HepG2 (cell line): ENCODE results near the gene KCNJ5.

ENCODE experiments used
- BRCA1 ChIP-seq: sonication (generic); formaldehyde crosslinking; IDR thresholded peaks from 2 replicates; pipeline ENCODE4 v1.4.0; 2020; ENCODE audit warnings: missing genetic modification reagents
- CSRNP2 ChIP-seq: sonication (generic); formaldehyde crosslinking; conservative IDR thresholded peaks from 2 replicates; pipeline ENCODE4 v1.8.0; 2022; ENCODE audit warnings: low read depth, missing genetic modification reagents
- CTCF ChIP-seq: sonication (generic); formaldehyde crosslinking; IDR thresholded peaks from 2 replicates; pipeline ENCODE4 v1.5.0; 2020; ENCODE audit warnings: mild to moderate bottlenecking, missing genetic modification reagents, moderate library complexity
- ETS1 ChIP-seq: sonication (generic); formaldehyde crosslinking; IDR thresholded peaks from 2 replicates; pipeline ENCODE4 v1.4.0; 2020; ENCODE audit warnings: missing genetic modification reagents
- FOXP4 ChIP-seq: sonication (generic); formaldehyde crosslinking; IDR thresholded peaks from 2 replicates; pipeline ENCODE4 v1.4.0; 2020; ENCODE audit warnings: missing genetic modification reagents
- KDM6A ChIP-seq: IDR thresholded peaks from 2 replicates; pipeline ENCODE4 v1.6.1; 2016; ENCODE audit warnings: low read depth
- MAX ChIP-seq: IDR thresholded peaks from 2 replicates; pipeline ENCODE4 v1.6.1; 2012; ENCODE audit warnings: inconsistent platforms
- MXI1 ChIP-seq: IDR thresholded peaks from 3 replicates; pipeline ENCODE4 v1.6.1; 2012; ENCODE audit warnings: low read depth, low read length, inconsistent platforms, borderline replicate concordance
- NFIC ChIP-seq: IDR thresholded peaks from 2 replicates; pipeline ENCODE4 v1.6.1; 2012; ENCODE audit warnings: mild to moderate bottlenecking, low read length, inconsistent platforms
- POLR2A ChIP-seq, 2 experiments: IDR thresholded peaks; 2 replicates each; pipeline ENCODE4 v1.6.1; 2011; ENCODE audit warnings: low read depth in 2 of 2, low read length in 2 of 2, mild to moderate bottlenecking in 1 of 2, moderate library complexity in 1 of 2; ENCODE audit not compliant: insufficient read depth in 1 of 2
- REST ChIP-seq, 2 experiments: IDR thresholded peaks; 2 replicates each; pipeline ENCODE4 v1.6.1; 2011 to 2012; ENCODE audit warnings: low read length in 2 of 2, borderline replicate concordance in 1 of 2, low read depth in 1 of 2, mild to moderate bottlenecking in 1 of 2, moderate library complexity in 1 of 2
- ZNF503 ChIP-seq: sonication (generic); formaldehyde crosslinking; IDR thresholded peaks from 2 replicates; pipeline ENCODE4 v1.4.0; 2020; ENCODE audit warnings: missing genetic modification reagents

- no peak for TF ChIP-seq KDM6A
- no peak for TF ChIP-seq ETS1 (CRISPR knock-in tag)
- no peak for TF ChIP-seq BRCA1
- no peak for TF ChIP-seq REST (IDR thresholded peaks at IDR 0.05; ENCODE audit: borderline replicate concordance in 1 of 2, low read depth in 1 of 2, low read length in 2 of 2)
- no peak for TF ChIP-seq MXI1
- no peak for TF ChIP-seq ZNF503 (CRISPR knock-in tag)
- TF ChIP-seq CTCF (CRISPR knock-in tag) = peak; percentile 56
- no peak for TF ChIP-seq FOXP4
- TF ChIP-seq CSRNP2 = no peak
- TF ChIP-seq MAX = no peak
- TF ChIP-seq POLR2A (IDR thresholded peaks at IDR 0.05; ENCODE audit: insufficient read depth in 1 of 2, low read depth in 2 of 2, low read length in 2 of 2) = no peak
- no peak for TF ChIP-seq NFIC
Observed at GRCh38 chr11:128848815-128849455, 42.2 kb upstream of the KCNJ5 start.
